ENCODE measurements around the gene TRIM7. TPM values are rescaled to one million over a fixed set of nuclear protein-coding genes. Genes with fewer than 3 reads are reported as not detected.
"Not testable (repeated sequence)": the region's sequence is repeated elsewhere in the genome, so short reads cannot be mapped to it uniquely, and the experiment has no call there.

TRIM7 gene
- polyA plus RNA-seq, 1 donor from 2014 or later: 2.1 TPM

- not testable (repeated sequence) for H3K27me3 ChIP-seq (ENCODE audit: insufficient read depth, low read depth, low read length); H3K9me3 ChIP-seq (ENCODE audit: low read length); H3K27ac ChIP-seq (ENCODE audit: low read length); H3F3A ChIP-seq (ENCODE audit: insufficient read depth, low read length, poor library complexity, severe bottlenecking); H3K36me3 ChIP-seq (ENCODE audit: insufficient read depth, low read length); H3K79me2 ChIP-seq (replicated peaks; ENCODE audit: insufficient read depth, low read length); H3K4me3 ChIP-seq (ENCODE audit: low read length); H2AFZ ChIP-seq (ENCODE audit: low read depth, low read length); H3K4me2 ChIP-seq (ENCODE audit: low read length); H3K9me2 ChIP-seq (ENCODE audit: insufficient read depth, low read length); H3K9ac ChIP-seq (ENCODE audit: low read length); H4K20me1 ChIP-seq (ENCODE audit: insufficient read depth)
Measured at GRCh38 chr5:181210698-181211097, 5.7 kb upstream of the TRIM7 start.

- H3K79me2 ChIP-seq (replicated peaks; ENCODE audit: insufficient read depth, low read length); H3K9me2 ChIP-seq (ENCODE audit: insufficient read depth, low read length); H3K27ac ChIP-seq (ENCODE audit: low read length); H3K9ac ChIP-seq (ENCODE audit: low read length); H3K4me3 ChIP-seq (ENCODE audit: low read length); H4K20me1 ChIP-seq (ENCODE audit: insufficient read depth); H2AFZ ChIP-seq (ENCODE audit: low read depth, low read length); H3K4me2 ChIP-seq (ENCODE audit: low read length); H3K36me3 ChIP-seq (ENCODE audit: insufficient read depth, low read length); H3F3A ChIP-seq (ENCODE audit: insufficient read depth, low read length, poor library complexity, severe bottlenecking); H3K9me3 ChIP-seq (ENCODE audit: low read length): not testable (repeated sequence)
- peaks cover 15% of the 10 kb centered on the region for H3K27me3 ChIP-seq (ENCODE audit: insufficient read depth, low read depth, low read length)
Measured at GRCh38 chr5:181210148-181210547, 5.2 kb upstream of the TRIM7 start.

- H2AFZ ChIP-seq (ENCODE audit: low read depth, low read length); H3K9me3 ChIP-seq (ENCODE audit: low read length); H3K4me2 ChIP-seq (ENCODE audit: low read length); H3K4me3 ChIP-seq (ENCODE audit: low read length); H3K9me2 ChIP-seq (ENCODE audit: insufficient read depth, low read length); H3F3A ChIP-seq (ENCODE audit: insufficient read depth, low read length, poor library complexity, severe bottlenecking); H3K79me2 ChIP-seq (replicated peaks; ENCODE audit: insufficient read depth, low read length); H3K36me3 ChIP-seq (ENCODE audit: insufficient read depth, low read length); H3K9ac ChIP-seq (ENCODE audit: low read length); H3K27ac ChIP-seq (ENCODE audit: low read length); H4K20me1 ChIP-seq (ENCODE audit: insufficient read depth): not testable (repeated sequence)
- peaks cover 26% of the 10 kb centered on the region for H3K27me3 ChIP-seq (ENCODE audit: insufficient read depth, low read depth, low read length)
Measured at GRCh38 chr5:181209006-181209405, 4.0 kb upstream of the TRIM7 start.

- TF ChIP-seq EZH2 (IDR thresholded peaks at IDR 0.05; ENCODE audit: borderline replicate concordance, insufficient read depth, low read length, poor library complexity, severe bottlenecking) (no peak), MXI1 (conservative IDR thresholded peaks at IDR 0.05; ENCODE audit: poor library complexity, severe bottlenecking) (no peak), SMC3 (conservative IDR thresholded peaks at IDR 0.05; ENCODE audit: poor library complexity) (no peak), EP300 (conservative IDR thresholded peaks at IDR 0.05; ENCODE audit: poor library complexity, severe bottlenecking) (no peak), RAD21 (conservative IDR thresholded peaks at IDR 0.05) (no peak), TAF1 (IDR thresholded peaks at IDR 0.05; ENCODE audit: low read depth) (no peak), POLR2AphosphoS5 (IDR thresholded peaks at IDR 0.05) (no peak), REST (IDR thresholded peaks at IDR 0.05; ENCODE audit: borderline replicate concordance) (no peak), CTCF (IDR thresholded peaks at IDR 0.05; ENCODE audit: poor library complexity, severe bottlenecking) (no peak)
- Histone ChIP-seq H3K79me2 (replicated peaks; ENCODE audit: insufficient read depth, low read length) (no peaks in the 10 kb centered on the region), H3K9ac (ENCODE audit: low read length) (no peak overlapping the region), H3K4me3 (ENCODE audit: low read length) (peak overlapping the region; percentile 77), H3K9me3 (ENCODE audit: low read length) (no peaks in the 10 kb centered on the region), H4K20me1 (ENCODE audit: insufficient read depth) (no peaks in the 10 kb centered on the region), H3K27ac (ENCODE audit: low read length) (no peak overlapping the region), H3F3A (ENCODE audit: insufficient read depth, low read length, poor library complexity, severe bottlenecking) (peaks cover 6% of the 10 kb centered on the region), H3K27me3 (ENCODE audit: insufficient read depth, low read depth, low read length) (peaks cover 33% of the 10 kb centered on the region), H3K9me2 (ENCODE audit: insufficient read depth, low read length) (no peaks in the 10 kb centered on the region), H3K36me3 (ENCODE audit: insufficient read depth, low read length) (no peaks in the 10 kb centered on the region), H3K4me2 (ENCODE audit: low read length) (no peak overlapping the region), H2AFZ (ENCODE audit: low read depth, low read length) (no peak overlapping the region)
Measured at GRCh38 chr5:181207960-181208253, 2.9 kb upstream of the TRIM7 start.

All from neural cell (in vitro differentiated cells).